ENCODE measurements around the gene ADAM12. TPM values are rescaled to one million over a fixed set of nuclear protein-coding genes. Genes with fewer than 3 reads are reported as not detected.

Gene ADAM12
- total RNA-seq, 1 experiment from 2014 or later: not detected

- no peak overlapping the region for H3K9ac ChIP-seq (ENCODE audit: low read length)
- no peak overlapping the region for H3K4me2 ChIP-seq (ENCODE audit: low read length)
- H3K27ac ChIP-seq (ENCODE audit: low read depth, low read length): no peak overlapping the region
- ATAC-seq (0 out of 2 replicates have a peak, but pooled peaks have one; percentile 34), DNase-seq (ENCODE audit: low read depth, low spot score) (no peak)
- no peaks in the 10 kb centered on the region for H4K20me1 ChIP-seq (ENCODE audit: insufficient read depth)
- no peaks in the 10 kb centered on the region for H3K9me2 ChIP-seq (ENCODE audit: insufficient read depth)
- no peaks in the 10 kb centered on the region for H3K36me3 ChIP-seq (ENCODE audit: control insufficient read depth in 1 of 2, insufficient read depth in 2 of 2, low read length in 2 of 2)
- no peaks in the 10 kb centered on the region for H3K4me1 ChIP-seq (ENCODE audit: control insufficient read depth in 1 of 2, insufficient read depth in 2 of 2, low read length in 2 of 2)
- no TSS peak for BruUV-seq (replicated peaks)
- H3K79me2 ChIP-seq (ENCODE audit: insufficient read depth, low read length): no peaks in the 10 kb centered on the region
- intact Hi-C loops (cut with micrococcal nuclease): no loop called here
- no peak overlapping the region for H3K4me3 ChIP-seq (replicated peaks in 1 of 2; ENCODE audit: low read depth in 1 of 2, low read length in 2 of 2)
- no peak overlapping the region for H2AFZ ChIP-seq (ENCODE audit: low read depth, low read length, poor library complexity, severe bottlenecking)
- H3K27me3 ChIP-seq (ENCODE audit: insufficient read depth, low read length): peaks cover 36% of the 10 kb centered on the region; the same call in 1 of the 2 replicates
- no peaks in the 10 kb centered on the region for H3K9me3 ChIP-seq (ENCODE audit: control insufficient read depth in 1 of 2, insufficient read depth in 1 of 2, low read depth in 1 of 2, low read length in 2 of 2)
- RAD21 ChIA-PET (ENCODE audit: low non-redundant PET in 1 of 2, low total read pairs in 2 of 2, uncharacterized antibody in 2 of 2, unreplicated experiment in 2 of 2): no interaction called here
- CTCF ChIA-PET: no interaction called here
- POLR2A ChIA-PET: no interaction called here
- no peak for TF ChIP-seq SIN3A (IDR thresholded peaks at IDR 0.05; ENCODE audit: low read depth)
- TF ChIP-seq ELF1 (IDR thresholded peaks at IDR 0.05; ENCODE audit: borderline replicate concordance, low read depth): no peak
- TF ChIP-seq JUND (IDR thresholded peaks at IDR 0.05): no peak
- no peak for TF ChIP-seq ATF3 (IDR thresholded peaks at IDR 0.05)
- TF ChIP-seq CBX3 (IDR thresholded peaks at IDR 0.05; ENCODE audit: low read depth): no peak
These were observed 148.4 kb downstream of the ADAM12 start for GRCh38 chr10:126239844-126240243.

- Histone ChIP-seq H2AFZ (ENCODE audit: low read depth, low read length, poor library complexity, severe bottlenecking) (no peak overlapping the region), H3K79me2 (ENCODE audit: insufficient read depth, low read length) (no peaks in the 10 kb centered on the region), H3K4me3 (replicated peaks in 1 of 2; ENCODE audit: low read depth in 1 of 2, low read length in 2 of 2) (no peak overlapping the region), H3K27me3 (ENCODE audit: insufficient read depth, low read length) (peaks cover 41% of the 10 kb centered on the region; the same call in 1 of the 2 replicates), H3K9me2 (ENCODE audit: insufficient read depth) (no peaks in the 10 kb centered on the region), H3K4me1 (ENCODE audit: control insufficient read depth in 1 of 2, insufficient read depth in 2 of 2, low read length in 2 of 2) (no peaks in the 10 kb centered on the region), H3K9me3 (ENCODE audit: control insufficient read depth in 1 of 2, insufficient read depth in 1 of 2, low read depth in 1 of 2, low read length in 2 of 2) (no peaks in the 10 kb centered on the region), H3K36me3 (ENCODE audit: control insufficient read depth in 1 of 2, insufficient read depth in 2 of 2, low read length in 2 of 2) (no peaks in the 10 kb centered on the region), H4K20me1 (ENCODE audit: insufficient read depth) (no peaks in the 10 kb centered on the region), H3K27ac (ENCODE audit: low read depth, low read length) (no peak overlapping the region), H3K4me2 (ENCODE audit: low read length) (no peak overlapping the region), H3K9ac (ENCODE audit: low read length) (no peak overlapping the region)
- RAD21 ChIA-PET (ENCODE audit: low non-redundant PET in 1 of 2, low total read pairs in 2 of 2, uncharacterized antibody in 2 of 2, unreplicated experiment in 2 of 2): no interaction called here
- CTCF ChIA-PET: no interaction called here
- BruUV-seq (replicated peaks): no TSS peak
- intact Hi-C loops (cut with micrococcal nuclease): no loop called here
- POLR2A ChIA-PET: no interaction called here
- no peak for TF ChIP-seq CBX3 (IDR thresholded peaks at IDR 0.05; ENCODE audit: low read depth)
- no peak for TF ChIP-seq JUND (IDR thresholded peaks at IDR 0.05)
- no peak for TF ChIP-seq CTCF (IDR thresholded peaks at IDR 0.05 in 2 of 3, conservative IDR thresholded peaks at IDR 0.05 in 1 of 3; ENCODE audit: borderline replicate concordance in 1 of 3, insufficient read depth in 1 of 3, low read depth in 2 of 3, low read length in 2 of 3)
- no peak for TF ChIP-seq FOSL1 (IDR thresholded peaks at IDR 0.05; ENCODE audit: low read depth)
- TF ChIP-seq RAD21 (IDR thresholded peaks at IDR 0.05; ENCODE audit: low read depth): no peak
- no peak for ATAC-seq
- DNase-seq (ENCODE audit: low read depth, low spot score): no peak
These were observed 152.1 kb downstream of the ADAM12 start for GRCh38 chr10:126235979-126236851.
